Hindlimb muscle (tissue), 1 donor: ENCODE results near the gene TMEM184B. TPM values are rescaled to one million over a fixed set of nuclear protein-coding genes. Genes with fewer than 3 reads are reported as not detected.

ENCODE experiments used
- DNase-seq: peaks from one replicate; pipeline ENCODE4 v3.0.0-alpha.2; 2013
- polyA plus RNA-seq: library from polyadenylated mRNA; unstranded; fragments of 120-200 nt; gene quantifications from one replicate; pipeline ENCODE4 v1.2.1, GENCODE V29; 2013; ENCODE audit not compliant: insufficient read length

The TMEM184B gene
- polyA plus RNA-seq, 1 donor = 92.5 TPM

GRCh38 chr22:38223289-38223960 lies 49.4 kb downstream of the TMEM184B start:
- DNase-seq = no peak

- no peak for DNase-seq
Observed at GRCh38 chr22:38222797-38223119, 50.1 kb downstream of the TMEM184B start.

GRCh38 chr22:38221908-38222796 lies 50.7 kb downstream of the TMEM184B start:
- DNase-seq = no peak

- no peak for DNase-seq
Observed at GRCh38 chr22:38221407-38221806, 51.4 kb downstream of the TMEM184B start.

- DNase-seq = no peak
Observed at GRCh38 chr22:38220653-38221386, 52.0 kb downstream of the TMEM184B start.

GRCh38 chr22:38220163-38220562 lies 52.6 kb downstream of the TMEM184B start:
- DNase-seq = no peak

GRCh38 chr22:38219632-38220031 lies 53.2 kb downstream of the TMEM184B start:
- DNase-seq = no peak

GRCh38 chr22:38218661-38219622 lies 53.9 kb downstream of the TMEM184B start:
- DNase-seq = peak; percentile 68

GRCh38 chr22:38215156-38216038 lies 57.4 kb downstream of the TMEM184B start:
- DNase-seq = no peak

- DNase-seq = peak; percentile 81
Observed at GRCh38 chr22:38214302-38215056, 58.3 kb downstream of the TMEM184B start.

- no peak for DNase-seq
Observed at GRCh38 chr22:38213990-38214301, 58.9 kb downstream of the TMEM184B start.

- no peak for DNase-seq
Observed at GRCh38 chr22:38213319-38213989, 59.4 kb downstream of the TMEM184B start.

GRCh38 chr22:38212442-38212841 lies 60.4 kb downstream of the TMEM184B start:
- no peak for DNase-seq

- no peak for DNase-seq
Observed at GRCh38 chr22:38211556-38211955, 61.3 kb downstream of the TMEM184B start.

GRCh38 chr22:38208551-38208968 lies 64.2 kb downstream of the TMEM184B start:
- no peak for DNase-seq

GRCh38 chr22:38207898-38208432 lies 64.8 kb downstream of the TMEM184B start:
- no peak for DNase-seq

GRCh38 chr22:38205261-38206128 lies 67.3 kb downstream of the TMEM184B start:
- DNase-seq = peak; percentile 95

GRCh38 chr22:38204784-38205183 lies 68.0 kb downstream of the TMEM184B start:
- DNase-seq = no peak
